Measurements from ENCODE around the gene LELP1.

DNA sequence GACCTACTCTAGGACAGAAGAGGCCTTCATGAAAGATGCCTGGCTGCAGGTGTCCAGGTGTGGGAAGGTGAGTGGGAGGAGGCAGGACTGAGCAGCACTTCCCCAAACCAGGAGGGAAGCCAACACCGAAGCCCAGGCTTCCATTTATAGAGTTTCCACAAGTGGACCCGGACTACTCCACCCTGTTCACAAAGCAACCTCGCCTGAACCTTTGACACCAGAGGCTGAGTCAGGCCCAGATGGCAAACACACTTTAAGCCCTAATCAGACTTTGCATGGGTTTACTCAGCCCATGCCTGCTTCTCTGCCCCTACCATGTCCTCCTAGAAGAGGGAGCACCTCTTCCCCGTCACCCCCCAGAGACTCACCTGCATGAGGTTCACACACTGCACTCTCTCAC lies 28.1 kb downstream of the LELP1 start:
- TF ChIP-seq, protein P1, sequence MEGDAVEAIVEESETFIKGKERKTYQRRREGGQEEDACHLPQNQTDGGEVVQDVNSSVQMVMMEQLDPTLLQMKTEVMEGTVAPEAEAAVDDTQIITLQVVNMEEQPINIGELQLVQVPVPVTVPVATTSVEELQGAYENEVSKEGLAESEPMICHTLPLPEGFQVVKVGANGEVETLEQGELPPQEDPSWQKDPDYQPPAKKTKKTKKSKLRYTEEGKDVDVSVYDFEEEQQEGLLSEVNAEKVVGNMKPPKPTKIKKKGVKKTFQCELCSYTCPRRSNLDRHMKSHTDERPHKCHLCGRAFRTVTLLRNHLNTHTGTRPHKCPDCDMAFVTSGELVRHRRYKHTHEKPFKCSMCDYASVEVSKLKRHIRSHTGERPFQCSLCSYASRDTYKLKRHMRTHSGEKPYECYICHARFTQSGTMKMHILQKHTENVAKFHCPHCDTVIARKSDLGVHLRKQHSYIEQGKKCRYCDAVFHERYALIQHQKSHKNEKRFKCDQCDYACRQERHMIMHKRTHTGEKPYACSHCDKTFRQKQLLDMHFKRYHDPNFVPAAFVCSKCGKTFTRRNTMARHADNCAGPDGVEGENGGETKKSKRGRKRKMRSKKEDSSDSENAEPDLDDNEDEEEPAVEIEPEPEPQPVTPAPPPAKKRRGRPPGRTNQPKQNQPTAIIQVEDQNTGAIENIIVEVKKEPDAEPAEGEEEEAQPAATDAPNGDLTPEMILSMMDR (IDR thresholded peaks at IDR 0.05), result no peak
- TF ChIP-seq POLR2A (IDR thresholded peaks at IDR 0.05), result no peak
